ENCODE results near the gene AKR1B1.

DNA sequence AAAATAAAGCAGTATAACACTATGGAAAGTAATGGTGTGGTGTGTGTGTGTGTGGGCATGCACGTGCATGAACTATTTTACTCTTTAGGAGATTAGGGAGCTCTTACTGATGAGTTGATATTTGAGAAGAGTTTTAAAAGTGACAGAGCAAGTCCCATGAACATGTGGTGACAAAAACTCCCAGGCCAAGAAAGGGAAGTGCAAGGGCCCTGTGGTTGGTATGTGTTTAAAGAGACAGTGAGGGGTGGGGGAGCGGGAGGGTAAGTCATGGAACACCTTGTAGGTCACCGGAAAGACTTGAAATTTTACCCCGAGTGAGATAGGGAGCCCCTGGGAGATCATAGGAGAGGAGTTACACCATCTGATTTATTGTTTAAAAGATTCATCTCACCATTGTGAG is 63.3 kb downstream of the AKR1B1 start:
- TF ChIP-seq, protein P1, sequence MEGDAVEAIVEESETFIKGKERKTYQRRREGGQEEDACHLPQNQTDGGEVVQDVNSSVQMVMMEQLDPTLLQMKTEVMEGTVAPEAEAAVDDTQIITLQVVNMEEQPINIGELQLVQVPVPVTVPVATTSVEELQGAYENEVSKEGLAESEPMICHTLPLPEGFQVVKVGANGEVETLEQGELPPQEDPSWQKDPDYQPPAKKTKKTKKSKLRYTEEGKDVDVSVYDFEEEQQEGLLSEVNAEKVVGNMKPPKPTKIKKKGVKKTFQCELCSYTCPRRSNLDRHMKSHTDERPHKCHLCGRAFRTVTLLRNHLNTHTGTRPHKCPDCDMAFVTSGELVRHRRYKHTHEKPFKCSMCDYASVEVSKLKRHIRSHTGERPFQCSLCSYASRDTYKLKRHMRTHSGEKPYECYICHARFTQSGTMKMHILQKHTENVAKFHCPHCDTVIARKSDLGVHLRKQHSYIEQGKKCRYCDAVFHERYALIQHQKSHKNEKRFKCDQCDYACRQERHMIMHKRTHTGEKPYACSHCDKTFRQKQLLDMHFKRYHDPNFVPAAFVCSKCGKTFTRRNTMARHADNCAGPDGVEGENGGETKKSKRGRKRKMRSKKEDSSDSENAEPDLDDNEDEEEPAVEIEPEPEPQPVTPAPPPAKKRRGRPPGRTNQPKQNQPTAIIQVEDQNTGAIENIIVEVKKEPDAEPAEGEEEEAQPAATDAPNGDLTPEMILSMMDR (IDR thresholded peaks at IDR 0.05), result no peak
- no peak for TF ChIP-seq POLR2A (IDR thresholded peaks at IDR 0.05)

Data from prostate gland (tissue), 2 donors.